ENCODE data around the gene NUP205.

DNA sequence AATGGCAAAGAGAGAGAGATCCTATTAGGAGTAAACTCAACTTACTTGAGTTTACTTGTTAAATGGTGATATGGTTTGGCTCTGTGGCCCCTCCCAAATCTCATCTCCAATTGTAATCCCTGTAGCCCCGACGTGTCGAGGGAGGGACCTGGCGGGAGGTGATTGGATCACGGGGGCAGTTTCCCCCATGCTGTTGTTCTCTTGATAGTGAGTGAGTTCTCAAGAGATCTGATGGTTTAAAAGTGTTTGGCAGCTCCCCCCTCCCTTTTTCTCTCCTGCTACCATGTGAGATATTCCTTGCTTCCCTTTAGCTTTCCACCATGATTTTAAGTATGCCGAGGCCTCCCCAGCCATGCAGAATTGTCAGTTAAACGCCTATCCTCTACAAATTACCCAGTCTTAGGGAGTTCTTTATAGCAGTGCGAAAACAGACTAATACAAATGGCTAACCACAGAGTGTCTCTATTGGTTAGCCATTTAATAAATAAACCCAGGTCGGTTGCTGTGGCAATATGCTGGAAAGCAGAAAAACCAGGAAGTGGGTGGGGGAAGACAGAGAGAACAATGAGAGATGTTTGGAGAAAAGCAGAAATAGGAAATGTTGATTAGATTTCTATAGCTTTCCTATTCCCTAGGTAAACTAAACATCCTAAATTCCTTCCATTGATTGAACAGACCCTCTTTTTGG, 101.6 kb downstream of the NUP205 start:
- no peak for TF ChIP-seq SIN3A (IDR thresholded peaks at IDR 0.05; ENCODE audit: borderline replicate concordance, insufficient read depth, low read length)
- TF ChIP-seq, protein P1, sequence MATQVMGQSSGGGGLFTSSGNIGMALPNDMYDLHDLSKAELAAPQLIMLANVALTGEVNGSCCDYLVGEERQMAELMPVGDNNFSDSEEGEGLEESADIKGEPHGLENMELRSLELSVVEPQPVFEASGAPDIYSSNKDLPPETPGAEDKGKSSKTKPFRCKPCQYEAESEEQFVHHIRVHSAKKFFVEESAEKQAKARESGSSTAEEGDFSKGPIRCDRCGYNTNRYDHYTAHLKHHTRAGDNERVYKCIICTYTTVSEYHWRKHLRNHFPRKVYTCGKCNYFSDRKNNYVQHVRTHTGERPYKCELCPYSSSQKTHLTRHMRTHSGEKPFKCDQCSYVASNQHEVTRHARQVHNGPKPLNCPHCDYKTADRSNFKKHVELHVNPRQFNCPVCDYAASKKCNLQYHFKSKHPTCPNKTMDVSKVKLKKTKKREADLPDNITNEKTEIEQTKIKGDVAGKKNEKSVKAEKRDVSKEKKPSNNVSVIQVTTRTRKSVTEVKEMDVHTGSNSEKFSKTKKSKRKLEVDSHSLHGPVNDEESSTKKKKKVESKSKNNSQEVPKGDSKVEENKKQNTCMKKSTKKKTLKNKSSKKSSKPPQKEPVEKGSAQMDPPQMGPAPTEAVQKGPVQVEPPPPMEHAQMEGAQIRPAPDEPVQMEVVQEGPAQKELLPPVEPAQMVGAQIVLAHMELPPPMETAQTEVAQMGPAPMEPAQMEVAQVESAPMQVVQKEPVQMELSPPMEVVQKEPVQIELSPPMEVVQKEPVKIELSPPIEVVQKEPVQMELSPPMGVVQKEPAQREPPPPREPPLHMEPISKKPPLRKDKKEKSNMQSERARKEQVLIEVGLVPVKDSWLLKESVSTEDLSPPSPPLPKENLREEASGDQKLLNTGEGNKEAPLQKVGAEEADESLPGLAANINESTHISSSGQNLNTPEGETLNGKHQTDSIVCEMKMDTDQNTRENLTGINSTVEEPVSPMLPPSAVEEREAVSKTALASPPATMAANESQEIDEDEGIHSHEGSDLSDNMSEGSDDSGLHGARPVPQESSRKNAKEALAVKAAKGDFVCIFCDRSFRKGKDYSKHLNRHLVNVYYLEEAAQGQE (IDR thresholded peaks at IDR 0.05; ENCODE audit: insufficient read depth in 1 of 2, low read depth in 2 of 2, low read length in 2 of 2), result no peak
